Measurements from ENCODE around the gene ITGB2.

DNA sequence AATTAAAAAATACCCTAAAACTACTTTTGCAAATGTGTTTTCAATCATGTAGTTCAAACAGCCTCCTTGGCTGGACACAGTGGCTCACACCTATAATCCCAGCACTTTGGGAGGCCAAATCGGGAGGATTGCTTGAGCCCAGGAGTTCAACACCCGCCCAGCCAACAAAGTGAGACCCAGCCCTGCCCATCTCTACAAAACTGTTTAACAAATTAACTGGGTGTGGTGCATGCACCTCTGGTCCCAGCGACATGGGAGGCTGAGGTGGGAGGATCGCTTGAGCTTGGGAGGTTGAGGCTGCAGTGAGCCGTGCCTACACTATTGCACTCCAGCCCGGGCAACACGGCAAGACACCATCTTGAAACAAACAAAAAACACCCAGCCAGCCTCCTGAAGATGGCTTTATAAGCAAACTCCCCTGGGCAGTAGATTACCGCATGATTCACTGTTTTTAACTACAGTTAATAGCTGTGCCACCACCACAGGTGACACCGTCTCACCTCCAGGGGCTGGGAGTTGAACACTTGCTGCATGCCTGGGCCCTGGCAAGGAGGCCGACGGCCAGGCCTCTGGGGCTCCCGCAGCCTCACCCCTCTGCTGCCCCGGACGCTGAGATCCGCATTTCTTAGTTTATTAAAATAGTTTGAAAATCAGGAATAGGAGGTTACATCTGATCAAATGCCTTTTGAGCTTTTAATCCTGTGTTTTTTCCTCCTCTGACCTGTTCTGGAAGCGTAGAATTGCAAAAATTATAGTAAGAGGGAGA, 63.4 kb downstream of the ITGB2 start:
- TF ChIP-seq, protein P1, sequence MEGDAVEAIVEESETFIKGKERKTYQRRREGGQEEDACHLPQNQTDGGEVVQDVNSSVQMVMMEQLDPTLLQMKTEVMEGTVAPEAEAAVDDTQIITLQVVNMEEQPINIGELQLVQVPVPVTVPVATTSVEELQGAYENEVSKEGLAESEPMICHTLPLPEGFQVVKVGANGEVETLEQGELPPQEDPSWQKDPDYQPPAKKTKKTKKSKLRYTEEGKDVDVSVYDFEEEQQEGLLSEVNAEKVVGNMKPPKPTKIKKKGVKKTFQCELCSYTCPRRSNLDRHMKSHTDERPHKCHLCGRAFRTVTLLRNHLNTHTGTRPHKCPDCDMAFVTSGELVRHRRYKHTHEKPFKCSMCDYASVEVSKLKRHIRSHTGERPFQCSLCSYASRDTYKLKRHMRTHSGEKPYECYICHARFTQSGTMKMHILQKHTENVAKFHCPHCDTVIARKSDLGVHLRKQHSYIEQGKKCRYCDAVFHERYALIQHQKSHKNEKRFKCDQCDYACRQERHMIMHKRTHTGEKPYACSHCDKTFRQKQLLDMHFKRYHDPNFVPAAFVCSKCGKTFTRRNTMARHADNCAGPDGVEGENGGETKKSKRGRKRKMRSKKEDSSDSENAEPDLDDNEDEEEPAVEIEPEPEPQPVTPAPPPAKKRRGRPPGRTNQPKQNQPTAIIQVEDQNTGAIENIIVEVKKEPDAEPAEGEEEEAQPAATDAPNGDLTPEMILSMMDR (IDR thresholded peaks at IDR 0.05) = no peak
- no peak for TF ChIP-seq POLR2A (IDR thresholded peaks at IDR 0.05)

All from tibial nerve (tissue), 3 donors.